Mucosa of rectum (tissue), 2 donors: ENCODE results near the gene CCL25.

Experiments used
- H3K27ac ChIP-seq, 2 donors: one replicate each; pipeline ENCODE4 v1.7.0; 2013; ENCODE audit warnings: inconsistent platforms in 2 of 2, low read depth in 2 of 2, low read length in 2 of 2
- H3K27me3 ChIP-seq, 2 donors: one replicate each; pipeline ENCODE4 v1.7.0; 2013; ENCODE audit warnings: low read length in 2 of 2; ENCODE audit not compliant: control insufficient read depth in 2 of 2, insufficient read depth in 2 of 2
- H3K36me3 ChIP-seq, 2 donors: one replicate each; pipeline ENCODE4 v1.7.0; 2013; ENCODE audit warnings: low read length in 2 of 2; ENCODE audit not compliant: control insufficient read depth in 2 of 2, insufficient read depth in 2 of 2
- H3K4me1 ChIP-seq, 2 donors: one replicate each; pipeline ENCODE4 v1.7.0; 2013; ENCODE audit warnings: low read length in 2 of 2, mild to moderate bottlenecking in 1 of 2; ENCODE audit not compliant: control insufficient read depth in 2 of 2, insufficient read depth in 2 of 2
- H3K4me3 ChIP-seq, 2 donors: one replicate each; pipeline ENCODE4 v1.7.0; 2013; ENCODE audit warnings: low read length in 2 of 2
- H3K9ac ChIP-seq, 2 donors: one replicate each; pipeline ENCODE4 v1.7.0; 2013; ENCODE audit warnings: low read length in 2 of 2, low read depth in 1 of 2, mild to moderate bottlenecking in 1 of 2
- H3K9me3 ChIP-seq, 2 donors: one replicate each; pipeline ENCODE4 v1.7.0; 2013; ENCODE audit warnings: low read length in 2 of 2; ENCODE audit not compliant: control insufficient read depth in 2 of 2
- donor health status: healthy.
- donor health status: Normal muscosa, but diverticular disease.

CCL25 gene

GRCh38 chr19:8109890-8110662, 57.5 kb downstream of the CCL25 start:
- no peaks in the 10 kb centered on the region for H3K36me3 ChIP-seq
- H3K9ac ChIP-seq, result no peak overlapping the region
- no peaks in the 10 kb centered on the region for H3K4me1 ChIP-seq
- H3K27me3 ChIP-seq, result no peaks in the 10 kb centered on the region
- H3K9me3 ChIP-seq, result no peaks in the 10 kb centered on the region
- no peak overlapping the region for H3K27ac ChIP-seq
- H3K4me3 ChIP-seq, result no peak overlapping the region

- no peaks in the 10 kb centered on the region for H3K27me3 ChIP-seq
- no peak overlapping the region for H3K4me3 ChIP-seq
- H3K4me1 ChIP-seq, result no peaks in the 10 kb centered on the region
- H3K9ac ChIP-seq, result no peak overlapping the region
- no peak overlapping the region for H3K27ac ChIP-seq
- H3K36me3 ChIP-seq, result no peaks in the 10 kb centered on the region
- no peaks in the 10 kb centered on the region for H3K9me3 ChIP-seq
Measured at GRCh38 chr19:8110931-8111330, 58.4 kb downstream of the CCL25 start.

DNA sequence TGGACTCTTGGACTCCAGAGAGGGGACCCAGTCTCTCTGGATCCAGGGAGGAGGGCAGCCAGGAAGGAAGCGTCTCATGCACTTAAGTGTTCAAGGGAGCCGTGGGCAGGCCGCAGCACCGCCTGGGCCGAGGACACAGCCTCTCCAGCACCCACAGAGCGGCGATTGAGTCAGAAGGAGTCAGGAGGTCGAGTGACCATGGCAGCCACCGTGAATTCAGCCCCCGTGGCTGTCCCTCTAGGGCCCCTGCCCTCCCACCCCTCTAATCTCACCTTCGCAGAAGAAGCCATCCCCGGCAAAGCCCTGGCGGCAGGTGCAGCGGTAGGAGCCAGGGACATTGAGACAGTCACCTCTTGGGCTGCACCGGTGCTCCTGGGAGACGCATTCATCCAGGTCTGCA, 58.8 kb downstream of the CCL25 start:
- H3K36me3 ChIP-seq, result no peaks in the 10 kb centered on the region
- H3K4me1 ChIP-seq, result no peaks in the 10 kb centered on the region
- no peaks in the 10 kb centered on the region for H3K27me3 ChIP-seq

More for the DNA sequence above, 58.8 kb downstream of the CCL25 start:
- Histone ChIP-seq H3K9me3 (no peaks in the 10 kb centered on the region), H3K9ac (no peak overlapping the region), H3K4me3 (no peak overlapping the region), H3K27ac (no peak overlapping the region)
